GM19035 (cell line): ENCODE measurements around the gene NCEH1.

Source experiments
- ATAC-seq: cut with Tn5 transposase; IDR thresholded peaks from one replicate; pipeline ENCODE4 v1.9.1; 2021; ENCODE audit not compliant: unreplicated experiment

NCEH1 gene

DNA sequence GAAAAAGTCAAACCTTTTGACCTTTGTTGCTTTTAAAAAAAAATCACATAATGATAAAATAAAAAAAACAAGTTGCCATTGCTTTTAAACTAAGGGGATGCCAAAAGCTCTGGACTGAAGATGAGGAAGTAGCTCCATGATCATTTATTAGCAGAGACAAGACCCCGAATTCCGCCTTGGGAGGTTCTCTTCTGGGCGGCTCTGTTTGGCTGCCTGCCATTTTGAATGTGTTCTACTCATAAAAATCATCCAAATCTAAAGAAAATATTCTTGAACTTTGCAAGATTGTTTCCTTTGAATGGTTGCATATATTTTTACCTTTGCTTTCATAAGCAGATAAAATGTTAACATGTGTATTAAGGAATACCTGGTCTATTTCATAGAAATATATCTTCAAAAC is 63.8 kb downstream of the NCEH1 start:
- no peak for ATAC-seq

DNA sequence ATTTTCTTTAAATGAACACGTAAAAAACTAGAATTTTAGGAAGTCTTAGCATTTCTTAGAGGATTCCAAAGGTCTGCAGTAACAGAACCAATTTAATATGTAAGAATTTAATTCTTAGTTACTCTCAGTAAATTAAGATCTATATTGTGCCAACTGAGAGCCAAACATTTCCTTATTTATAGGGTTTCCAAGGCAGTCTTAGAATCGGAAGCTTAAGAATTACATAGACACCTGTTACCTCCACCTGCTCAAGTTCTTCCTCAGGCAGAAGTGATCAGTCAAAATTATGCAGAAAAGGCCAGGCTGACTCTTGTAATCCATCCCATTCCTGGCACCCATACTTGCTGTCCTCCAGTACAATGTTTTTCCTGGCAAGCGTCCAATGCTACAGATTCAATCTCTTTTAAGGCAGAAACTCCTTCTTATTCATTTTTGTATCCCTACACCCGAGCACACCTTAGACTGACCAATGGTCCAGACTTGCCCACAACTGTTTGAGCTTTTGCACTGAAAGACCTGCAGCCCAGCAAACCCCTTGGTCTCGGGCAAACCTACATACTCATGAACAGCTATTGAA is 64.3 kb downstream of the NCEH1 start:
- no peak for ATAC-seq

DNA sequence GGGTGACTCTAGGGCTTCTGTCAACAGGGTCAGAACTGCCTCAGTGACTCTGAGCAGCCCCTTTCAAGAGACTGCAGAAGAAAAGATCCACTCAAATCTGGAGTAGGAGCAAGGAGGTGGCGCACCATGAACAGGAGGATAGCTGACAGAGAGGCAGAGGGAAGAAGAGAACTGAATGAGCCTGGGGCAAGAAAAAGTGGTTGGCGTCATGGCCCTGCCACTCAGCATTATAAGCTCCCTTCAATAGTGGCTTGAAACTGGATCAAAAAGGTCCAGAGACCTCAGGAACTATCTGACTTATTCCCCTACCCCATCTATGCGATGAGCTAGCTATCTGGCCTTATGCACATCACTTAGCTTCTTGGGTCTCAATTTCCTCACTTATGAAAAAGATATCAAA is 66.6 kb downstream of the NCEH1 start:
- ATAC-seq: no peak

DNA sequence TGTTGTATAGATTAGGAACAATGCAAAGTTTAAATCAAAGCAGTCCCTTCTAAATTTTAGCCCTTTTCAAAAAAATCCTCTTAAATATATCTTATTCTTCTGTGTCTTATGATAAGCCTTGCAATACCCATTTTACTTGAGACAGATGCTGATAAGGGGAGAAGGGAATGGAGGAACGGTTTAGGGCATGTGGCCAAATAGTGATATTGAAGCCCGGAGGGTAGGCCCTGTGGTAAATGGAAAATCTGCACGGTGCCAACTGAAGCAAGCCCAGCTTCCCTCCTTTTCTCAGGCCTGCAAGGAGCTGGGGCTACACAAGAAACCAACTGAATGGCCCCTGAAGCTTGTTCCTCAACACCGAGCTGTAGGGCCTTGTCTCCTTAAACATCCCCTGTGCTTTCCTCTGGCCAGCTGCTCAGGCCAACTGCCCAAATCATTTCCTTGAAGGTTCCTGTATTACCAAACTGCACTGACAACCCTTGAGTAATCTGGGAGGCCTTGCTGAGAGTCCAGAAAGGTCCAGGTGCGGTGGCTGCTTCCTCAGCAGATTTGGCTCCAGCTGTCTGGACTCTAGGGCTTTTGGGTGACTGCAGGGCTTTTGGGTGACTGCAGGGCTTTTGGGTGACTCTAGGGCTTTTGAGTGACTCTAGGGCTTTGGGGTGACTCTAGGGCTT is 67.2 kb downstream of the NCEH1 start:
- ATAC-seq: no peak

DNA sequence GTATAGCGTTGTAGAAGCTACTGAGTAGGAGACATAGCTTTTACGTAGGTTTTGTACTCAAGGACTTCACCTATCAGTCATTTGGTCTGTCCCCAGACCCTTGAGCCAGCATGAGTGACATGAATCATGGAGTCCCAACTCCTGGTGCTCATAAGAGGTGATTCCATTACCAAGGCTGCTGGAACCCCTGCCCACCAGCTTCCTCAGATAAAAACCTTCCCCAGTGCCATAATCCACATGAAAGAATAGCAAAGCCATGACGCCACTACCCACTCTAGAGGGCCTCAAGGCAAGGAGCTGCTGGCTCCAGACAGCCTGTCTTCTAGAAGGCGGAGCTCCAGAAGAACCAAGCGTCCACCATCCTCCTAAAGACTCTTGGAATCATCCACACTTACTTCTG is 69.6 kb downstream of the NCEH1 start:
- no peak for ATAC-seq

DNA sequence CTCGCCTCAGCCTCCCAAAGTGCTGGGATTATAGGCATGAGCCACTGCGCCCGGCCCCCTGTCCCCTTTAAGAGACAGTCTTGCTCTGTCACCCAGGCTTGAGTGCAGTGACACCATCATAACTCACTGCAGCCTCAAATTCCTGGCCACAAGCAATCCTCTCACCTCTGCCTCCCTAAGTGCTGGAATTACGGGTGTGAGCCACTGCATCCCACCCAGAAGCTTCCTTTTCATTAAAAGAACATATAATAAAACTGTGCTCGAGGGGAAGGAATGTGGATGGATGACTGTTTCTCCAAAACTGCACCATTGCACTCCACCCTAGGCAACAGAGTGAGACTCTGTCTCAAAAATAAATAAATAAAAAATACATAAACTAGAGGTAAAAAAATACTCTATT is 70.1 kb downstream of the NCEH1 start:
- ATAC-seq: no peak

DNA sequence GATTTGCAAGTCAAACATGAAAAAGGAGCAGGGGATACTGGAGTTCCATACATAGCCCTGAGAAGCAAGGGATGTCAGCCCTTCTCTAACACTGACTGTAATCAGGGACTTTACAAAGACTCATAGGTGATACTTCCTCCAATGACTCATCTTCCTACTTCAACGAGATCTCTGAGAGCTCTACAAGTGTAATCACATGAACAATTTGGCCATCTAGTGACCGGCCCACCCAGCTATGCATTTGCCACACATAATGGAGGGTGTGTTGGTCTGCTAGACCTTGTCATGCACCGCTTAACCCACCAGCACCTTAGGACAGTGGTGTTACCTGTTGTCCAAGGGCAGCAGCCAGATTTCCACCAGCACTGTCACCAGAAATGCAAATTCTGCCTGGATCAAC is 75.3 kb downstream of the NCEH1 start:
- ATAC-seq: peak; percentile 97

DNA sequence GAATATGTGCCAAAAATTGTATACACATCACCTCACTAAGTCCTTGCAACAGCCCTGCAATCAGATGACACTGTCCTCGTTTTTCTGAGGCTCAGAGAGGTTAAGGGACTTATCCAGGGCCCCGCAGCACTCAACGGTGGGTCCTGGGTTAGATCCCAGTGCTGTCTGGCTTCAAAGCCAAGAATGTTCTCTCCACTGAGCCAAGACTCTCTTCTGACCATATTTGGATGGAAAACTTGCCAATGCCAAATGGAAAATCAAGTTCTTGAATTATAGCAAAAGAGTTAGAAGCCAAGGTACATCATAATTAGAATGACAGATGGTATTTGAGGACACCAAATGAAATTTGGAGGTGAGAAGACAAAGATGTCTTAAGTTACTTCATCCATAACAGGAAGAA is 75.9 kb downstream of the NCEH1 start:
- ATAC-seq: no peak

DNA sequence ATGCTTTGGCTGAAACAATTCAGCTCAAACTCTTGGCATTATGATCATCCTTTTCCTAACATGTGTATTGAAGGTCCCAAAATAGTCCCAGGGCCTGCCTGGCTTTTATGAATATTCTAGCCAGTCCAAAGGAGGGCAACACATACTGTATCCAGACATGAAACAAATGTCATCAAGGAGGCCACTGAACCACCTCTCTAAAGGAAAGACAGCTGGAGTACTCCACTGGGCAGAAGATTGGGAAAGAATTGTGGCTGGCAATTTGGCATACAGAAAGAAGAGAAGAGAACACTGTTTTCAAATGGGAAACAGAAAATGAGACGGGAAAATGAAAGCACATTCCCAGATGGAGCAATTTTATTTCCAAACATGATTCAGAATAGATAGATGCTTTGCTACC is 80.6 kb downstream of the NCEH1 start:
- no peak for ATAC-seq

DNA sequence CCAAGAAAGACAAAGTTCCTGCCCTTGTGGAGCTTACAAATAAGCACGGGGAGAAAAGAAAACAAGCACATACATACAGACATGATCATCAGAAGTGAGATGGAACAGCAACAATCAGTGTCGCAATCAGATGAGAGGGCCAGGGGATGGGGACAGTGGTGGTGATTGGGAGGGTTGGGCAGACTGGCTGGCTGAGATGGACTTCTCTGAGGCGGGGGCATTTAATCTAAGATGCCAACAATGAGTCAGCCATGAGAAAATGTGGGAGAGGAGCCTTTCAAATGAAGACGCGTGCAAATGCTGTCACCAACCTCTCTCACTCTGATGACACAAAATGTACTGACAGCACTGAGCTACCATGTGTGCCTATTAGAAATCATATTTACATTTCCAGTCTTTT is 81.4 kb downstream of the NCEH1 start:
- ATAC-seq: no peak

DNA sequence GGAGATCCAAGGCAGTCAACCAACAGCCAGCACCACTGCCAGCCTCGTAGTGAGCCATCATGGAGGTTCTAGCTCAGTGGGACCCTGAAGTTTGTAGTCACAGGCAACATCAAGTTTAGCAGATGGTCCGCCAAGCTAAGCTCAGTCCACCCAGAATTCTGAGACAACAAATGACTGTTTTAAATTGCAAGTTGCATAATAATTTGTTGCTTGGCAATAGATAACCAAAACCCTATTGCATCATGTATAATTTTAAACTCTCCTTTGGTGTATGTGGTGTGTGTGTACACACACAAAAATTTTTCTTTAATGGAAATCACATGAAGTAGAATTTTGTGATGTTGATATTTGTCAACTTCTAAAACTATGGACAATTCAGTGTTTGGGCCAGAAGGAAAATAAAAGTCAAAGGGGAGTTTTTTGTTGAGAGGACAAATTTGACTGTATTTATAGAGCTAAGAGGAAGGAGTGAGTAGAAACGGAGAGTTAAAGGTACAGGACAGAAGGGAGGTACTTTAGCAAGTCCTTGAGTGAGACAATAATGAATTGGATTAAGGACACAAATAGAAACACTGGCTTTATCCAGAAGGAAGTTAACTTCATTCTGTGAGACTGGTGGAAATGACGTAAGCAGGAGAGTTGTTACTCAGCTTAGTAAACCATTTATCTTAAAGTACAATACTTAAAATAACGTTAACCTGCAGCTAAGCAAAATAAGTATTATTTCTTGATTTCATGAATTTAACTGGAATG is 83.6 kb downstream of the NCEH1 start:
- no peak for ATAC-seq

DNA sequence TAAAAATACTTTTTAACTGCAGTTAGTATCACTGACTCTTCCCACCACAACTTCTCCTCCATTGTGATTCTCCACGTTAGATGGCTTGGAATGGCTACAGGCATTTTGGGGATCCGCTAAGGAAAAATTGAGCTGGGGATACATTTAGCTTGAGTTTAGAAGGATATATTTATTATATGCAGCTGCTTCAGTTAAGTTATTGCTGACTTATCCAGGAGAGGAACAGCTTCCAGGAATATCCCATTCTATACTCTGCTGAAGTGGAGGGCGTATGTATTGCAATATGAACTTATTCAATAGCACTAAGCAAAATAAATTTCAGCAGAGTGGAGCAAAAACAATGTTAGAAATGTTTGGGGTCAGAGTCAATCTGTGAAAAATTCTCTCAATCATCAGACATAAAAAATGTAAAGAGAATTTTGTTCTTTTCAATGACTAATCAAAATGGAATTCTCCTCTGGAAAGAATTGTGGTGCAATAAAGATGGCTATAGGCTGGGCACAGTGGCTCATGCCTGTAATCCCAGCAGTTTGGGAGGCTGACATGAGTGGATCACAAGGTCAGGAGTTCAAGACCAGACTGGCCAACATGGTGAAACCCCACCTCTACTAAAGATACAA is 84.7 kb downstream of the NCEH1 start:
- ATAC-seq: no peak

DNA sequence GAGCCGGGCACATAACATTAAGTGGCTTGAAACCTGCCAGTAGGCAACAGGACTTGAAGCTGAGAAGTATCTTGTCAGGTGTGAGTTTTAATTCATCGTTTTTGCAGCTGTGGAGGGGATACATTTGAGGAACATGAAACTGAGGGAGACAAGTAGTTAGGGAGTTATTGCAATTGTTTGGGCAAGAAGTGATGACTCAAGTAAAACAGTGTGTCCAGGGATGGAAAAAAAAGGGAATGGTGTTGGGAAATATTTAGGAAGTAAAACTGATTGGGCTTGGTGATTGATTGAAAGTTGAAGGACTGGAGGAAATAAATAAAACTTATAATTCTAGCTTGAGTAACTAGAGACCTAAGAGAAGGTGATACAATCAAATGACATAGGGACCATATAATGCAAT is 85.5 kb downstream of the NCEH1 start:
- ATAC-seq: no peak

DNA sequence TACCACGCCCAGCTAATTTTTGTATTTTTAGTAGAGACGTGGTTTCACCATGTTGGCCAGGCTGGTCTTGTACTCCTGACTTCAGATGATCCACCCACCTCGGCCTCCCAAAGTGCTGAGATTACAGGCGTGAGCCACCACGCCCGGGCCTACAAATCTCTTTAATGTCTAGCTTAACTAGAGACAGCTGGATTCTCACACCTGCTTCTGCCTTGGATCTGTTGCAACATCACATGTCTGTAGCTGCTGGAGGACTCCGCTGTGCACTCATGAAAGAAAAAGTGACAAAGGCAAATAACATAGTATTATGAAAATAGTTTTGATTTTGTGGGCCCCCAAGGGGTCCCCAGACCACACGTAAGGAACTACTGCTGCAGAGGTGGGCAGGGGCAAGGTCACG is 85.9 kb downstream of the NCEH1 start:
- no peak for ATAC-seq

DNA sequence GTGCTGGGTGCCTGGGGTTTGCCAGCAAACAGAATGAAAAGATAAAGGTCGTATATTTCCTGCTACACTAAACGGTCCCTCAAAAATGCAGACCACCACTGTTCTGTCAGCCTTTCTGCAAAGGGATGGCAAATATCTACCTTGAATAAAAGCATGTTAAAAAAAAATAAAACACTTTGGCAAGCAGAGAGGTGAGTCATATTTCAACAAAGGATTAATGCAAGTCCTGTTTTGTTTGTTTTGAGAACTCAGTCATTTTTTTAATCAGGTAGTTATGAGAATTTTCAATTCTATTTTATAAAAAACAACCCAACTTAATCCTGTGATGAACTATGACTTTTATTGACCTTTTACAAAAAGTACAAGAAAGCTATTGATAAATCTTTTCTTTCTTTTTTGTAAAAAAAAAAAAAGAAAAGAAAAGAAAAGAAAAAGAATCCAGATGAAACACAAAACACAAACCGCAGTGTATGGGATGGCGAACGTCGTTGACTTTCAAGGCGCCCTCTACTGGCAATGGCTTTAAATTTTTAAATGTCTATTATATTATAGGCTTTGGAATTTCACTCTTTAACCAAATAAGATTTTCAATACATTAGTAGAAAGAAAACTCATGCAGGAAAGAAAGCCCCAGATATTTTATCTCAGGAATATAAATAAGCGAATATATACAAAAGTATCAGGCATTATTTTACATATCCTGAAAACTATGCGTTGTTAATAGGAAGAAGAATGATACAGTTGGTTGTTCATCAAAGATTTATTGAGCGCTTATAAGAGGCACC is 87.8 kb downstream of the NCEH1 start:
- no peak for ATAC-seq

DNA sequence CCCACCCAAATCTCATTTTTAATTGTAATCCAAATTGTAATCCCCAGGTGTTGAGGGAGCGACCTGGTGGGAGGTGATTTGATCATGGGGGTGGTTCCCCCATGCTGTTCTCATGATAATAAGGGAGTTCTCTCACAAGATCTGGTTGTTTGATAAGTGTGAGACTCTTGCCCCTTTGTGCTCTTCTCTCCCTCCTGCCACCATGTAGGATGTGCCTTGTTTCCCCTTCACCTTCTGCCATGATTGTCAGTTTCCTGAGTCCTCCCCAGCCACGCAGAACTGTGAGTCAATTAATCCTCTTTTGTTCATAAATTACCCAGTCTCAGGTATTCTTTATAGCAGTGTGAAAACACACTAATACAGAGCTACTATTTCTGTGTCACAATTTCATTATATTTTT is 88.7 kb downstream of the NCEH1 start:
- ATAC-seq: no peak

DNA sequence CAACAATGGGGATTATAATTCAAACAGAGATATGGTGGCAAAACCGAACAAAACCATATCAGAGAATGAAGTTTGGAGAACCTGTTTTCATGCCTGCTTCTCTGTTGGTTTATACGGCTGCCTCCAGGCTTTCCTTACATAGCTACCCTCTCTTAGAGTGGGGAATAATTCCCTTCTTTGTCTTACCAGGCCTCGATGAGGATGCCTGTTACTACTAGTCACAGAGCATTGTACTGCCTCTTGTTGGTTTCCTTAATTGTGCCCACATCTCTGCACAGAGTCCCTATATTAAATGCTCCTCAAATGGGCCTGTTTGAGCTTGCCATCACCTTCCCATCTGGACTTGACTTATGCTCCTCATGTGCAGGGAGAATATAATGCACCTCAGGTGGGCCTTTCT is 92.9 kb downstream of the NCEH1 start:
- no peak for ATAC-seq

DNA sequence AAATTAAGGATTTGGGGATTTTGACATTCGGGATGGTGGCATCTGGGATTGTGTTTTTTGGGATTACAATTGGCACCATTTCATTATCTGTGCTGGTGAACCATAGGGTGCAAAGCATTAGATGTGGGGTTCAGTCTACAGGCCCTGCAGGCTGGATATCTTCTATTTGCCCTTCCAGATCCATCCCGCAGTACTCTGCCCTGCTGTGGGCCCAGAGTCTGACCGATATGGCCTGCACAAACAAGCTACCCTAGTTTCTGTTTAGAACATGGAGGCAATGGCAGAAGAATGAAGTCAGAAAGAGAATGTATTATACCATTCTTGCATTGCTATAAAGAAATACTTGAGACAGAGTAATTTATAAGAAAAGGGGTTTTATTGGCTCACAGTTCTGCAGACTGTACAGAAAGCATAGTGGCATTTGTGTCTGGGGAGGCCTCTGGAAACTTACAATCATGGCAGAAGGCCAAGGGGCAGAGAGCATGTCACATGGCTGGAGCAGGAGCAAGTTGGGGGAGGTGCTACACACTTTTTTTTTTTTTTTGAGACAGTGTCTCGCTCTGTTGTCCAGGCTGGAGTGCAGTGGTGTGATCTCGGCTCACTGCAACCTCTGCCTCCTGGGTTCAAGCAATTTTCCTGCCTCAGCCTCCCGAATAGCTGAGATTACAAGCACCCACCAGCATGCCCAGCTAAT is 93.7 kb downstream of the NCEH1 start:
- ATAC-seq: no peak

DNA sequence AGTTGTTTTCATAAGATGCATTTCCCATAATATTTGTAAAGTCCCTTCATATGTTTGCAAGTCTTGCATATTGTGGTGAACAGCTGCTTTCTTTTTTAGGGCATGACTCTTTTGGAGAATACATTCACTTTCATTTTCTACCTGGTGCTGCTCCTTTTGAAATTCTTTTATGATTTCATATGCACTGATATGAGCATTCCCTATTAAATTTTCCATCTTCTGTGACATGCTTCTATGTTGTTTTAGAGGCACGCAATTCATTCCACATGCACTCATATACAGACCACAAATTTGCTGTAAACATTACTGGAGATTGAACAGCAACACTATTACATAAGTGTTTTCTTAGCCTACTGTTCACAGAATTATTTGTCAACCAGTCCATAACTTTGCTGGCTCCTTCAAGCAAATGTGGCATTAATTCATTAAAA is 94.8 kb downstream of the NCEH1 start:
- ATAC-seq: peak; percentile 63

DNA sequence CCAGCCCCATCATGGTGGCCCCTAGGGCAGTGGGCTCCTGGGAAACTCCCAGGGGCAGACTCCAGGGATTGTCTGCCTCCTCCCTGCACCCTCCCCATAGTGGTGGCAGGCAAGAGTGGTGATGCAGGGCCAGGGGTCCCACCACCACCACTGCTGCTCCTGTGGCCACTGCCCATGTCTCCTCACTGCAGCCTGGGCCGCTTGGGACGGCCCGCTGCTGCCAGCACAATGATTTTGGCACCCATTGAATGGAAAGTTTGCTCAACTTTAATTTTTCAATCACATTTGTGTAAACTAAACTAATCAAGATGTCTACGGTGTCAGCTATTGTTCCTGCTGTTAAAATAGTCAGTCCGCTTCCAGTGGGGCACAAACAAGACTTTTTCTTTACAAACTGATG is 95.6 kb downstream of the NCEH1 start:
- no peak for ATAC-seq
